K562 (cell line): ENCODE measurements around the gene HYPK. TPM values are rescaled to one million over a fixed set of nuclear protein-coding genes. Genes with fewer than 3 reads are reported as not detected.

Experiments
- ARNT ChIP-seq, 2 experiments: fragments of 450-650 bp; IDR thresholded peaks; 2 replicates each; pipeline ENCODE4 v1.6.1; 2016; ENCODE audit warnings: mild to moderate bottlenecking in 1 of 2
- DACH1 ChIP-seq: fragments of 450-650 bp; IDR thresholded peaks from 2 replicates; pipeline ENCODE4 v1.6.1; 2018; ENCODE audit not compliant: partially characterized antibody
- FIP1L1 ChIP-seq: fragments of 200-400 bp; formaldehyde crosslinking; IDR thresholded peaks from 2 replicates; pipeline ENCODE4 v1.6.1; 2018; ENCODE audit warnings: mild to moderate bottlenecking, low read depth, low read length; ENCODE audit not compliant: poor library complexity, severe bottlenecking
- HNRNPL ChIP-seq: fragments of 200-400 bp; formaldehyde crosslinking; IDR thresholded peaks from 2 replicates; pipeline ENCODE4 v1.6.1; 2017; ENCODE audit warnings: low read depth, mild to moderate bottlenecking, low read length
- KLF16 ChIP-seq: IDR thresholded peaks from 2 replicates; pipeline ENCODE4 v1.6.1; 2016; ENCODE audit warnings: antibody characterized with exemption
- MAZ ChIP-seq, 2 experiments: fragments of 450-650 bp in 1 of 2; sonication (generic) in 1 of 2; formaldehyde crosslinking; IDR thresholded peaks in 1 of 2; conservative IDR thresholded peaks in 1 of 2; 2 replicates each; pipeline versions ENCODE4 v1.4.0 to v1.5.0; 2020; ENCODE audit warnings: mild to moderate bottlenecking in 1 of 2, missing genetic modification reagents in 1 of 2
- MCM2 ChIP-seq: fragments of 450-650 bp; IDR thresholded peaks from 2 replicates; pipeline ENCODE4 v1.6.1; 2017; ENCODE audit warnings: low read depth, mild to moderate bottlenecking
- MCM7 ChIP-seq, 2 experiments: fragments of 450-650 bp; IDR thresholded peaks; 2 replicates each; pipeline ENCODE4 v1.6.1; 2016 to 2018
- NFRKB ChIP-seq: fragments of 450-650 bp; IDR thresholded peaks from 2 replicates; pipeline ENCODE4 v1.6.1; 2016; ENCODE audit warnings: low read depth
- NR2C2 ChIP-seq, 2 experiments: fragments of 200-800 bp in 1 of 2; sonication (Bioruptor generic) in 1 of 2; sonication (generic) in 1 of 2; formaldehyde crosslinking in 1 of 2; IDR thresholded peaks; 2 replicates each; pipeline versions ENCODE4 v1.6.1 to v1.8.0; 2016 to 2022; ENCODE audit warnings: mild to moderate bottlenecking in 1 of 2, missing compliant biosample characterization in 1 of 2, missing genetic modification characterization in 1 of 2, missing genetic modification reagents in 1 of 2
- SMARCA5 ChIP-seq: fragments of 450-650 bp; IDR thresholded peaks from 2 replicates; pipeline ENCODE4 v1.6.1; 2016
- TEAD1 ChIP-seq, 2 experiments: fragments of 450-650 bp in 1 of 2; sonication (generic) in 1 of 2; formaldehyde crosslinking; IDR thresholded peaks; 2 replicates each; pipeline versions ENCODE4 v1.4.0 to v1.8.0; 2020 to 2022; ENCODE audit warnings: mild to moderate bottlenecking in 2 of 2, missing genetic modification reagents in 1 of 2
- ZNF707 ChIP-seq: fragments of 250-450 bp; sonication (Bioruptor Pico); conservative IDR thresholded peaks from 2 replicates; pipeline ENCODE4 v1.8.0; 2022; ENCODE audit warnings: inconsistent platforms, mild to moderate bottlenecking, moderate library complexity
- ZNF778 ChIP-seq: fragments of 450-650 bp; formaldehyde crosslinking; IDR thresholded peaks from 2 replicates; pipeline ENCODE4 v1.4.0; 2020; ENCODE audit warnings: mild to moderate bottlenecking, moderate library complexity
- ZNF785 ChIP-seq: fragments of 250-450 bp; sonication (Bioruptor Pico); IDR thresholded peaks from 2 replicates; pipeline ENCODE4 v1.4.0; 2020; ENCODE audit warnings: mild to moderate bottlenecking
- polyA plus RNA-seq, 8 experiments: library from polyadenylated mRNA; depleted of rRNA in 4 of 8; stranded (reverse) in 5 of 8; unstranded in 3 of 8; fragments of >200 nt; fragmentation: Nextera tagmentation in 2 of 8; fragmentation: Illumina TruSeq in 1 of 8; extraction: Ambion mirVana in 2 of 8; extraction: Trizol in 1 of 8; gene quantifications; 2 replicates each; pipeline versions ENCODE4 v1.2.1 to v1.2.3, GENCODE V29; 2011 to 2014; ENCODE audit warnings: inconsistent platforms in 1 of 8, missing spikeins in 1 of 8
- total RNA-seq, 7 experiments: library from RNA; depleted of rRNA in 6 of 7; stranded (reverse); fragments of >200 nt in 6 of 7; fragmentation: Illumina TruSeq in 2 of 7; extraction: Trizol in 2 of 7; gene quantifications; 2 replicates each; pipeline versions ENCODE4 v1.2.1 to v1.2.3, GENCODE V29; 2011 to 2021; ENCODE audit warnings: low replicate concordance in 1 of 7
- TF ChIP-seq, protein P1 (sequence below): fragments of 150-350 bp; IDR thresholded peaks from 2 replicates; pipeline ENCODE4 v1.6.1; 2014; ENCODE audit warnings: low read depth, mild to moderate bottlenecking, low read length, borderline replicate concordance
- TF ChIP-seq, protein P2 (sequence below): fragments of 450-650 bp; IDR thresholded peaks from 2 replicates; pipeline ENCODE4 v1.6.1; 2016
- TF ChIP-seq, protein P3 (sequence below): fragments of 250-450 bp; sonication (Bioruptor Pico); IDR thresholded peaks from 2 replicates; pipeline ENCODE4 v1.8.0; 2021; ENCODE audit warnings: moderate library complexity, mild to moderate bottlenecking, inconsistent platforms
- TF ChIP-seq, protein P4 (sequence below): fragments of 450-650 bp; formaldehyde crosslinking; IDR thresholded peaks from 2 replicates; pipeline ENCODE4 v1.4.0; 2020; ENCODE audit warnings: mild to moderate bottlenecking, moderate library complexity

The HYPK gene
- total and polyA plus RNA-seq, 9 of the 15 experiments (the other 6 are each of a cell fraction or from before 2014, with no cell fraction given): 7.2 to 28.0 (median 21.1) TPM

DNA sequence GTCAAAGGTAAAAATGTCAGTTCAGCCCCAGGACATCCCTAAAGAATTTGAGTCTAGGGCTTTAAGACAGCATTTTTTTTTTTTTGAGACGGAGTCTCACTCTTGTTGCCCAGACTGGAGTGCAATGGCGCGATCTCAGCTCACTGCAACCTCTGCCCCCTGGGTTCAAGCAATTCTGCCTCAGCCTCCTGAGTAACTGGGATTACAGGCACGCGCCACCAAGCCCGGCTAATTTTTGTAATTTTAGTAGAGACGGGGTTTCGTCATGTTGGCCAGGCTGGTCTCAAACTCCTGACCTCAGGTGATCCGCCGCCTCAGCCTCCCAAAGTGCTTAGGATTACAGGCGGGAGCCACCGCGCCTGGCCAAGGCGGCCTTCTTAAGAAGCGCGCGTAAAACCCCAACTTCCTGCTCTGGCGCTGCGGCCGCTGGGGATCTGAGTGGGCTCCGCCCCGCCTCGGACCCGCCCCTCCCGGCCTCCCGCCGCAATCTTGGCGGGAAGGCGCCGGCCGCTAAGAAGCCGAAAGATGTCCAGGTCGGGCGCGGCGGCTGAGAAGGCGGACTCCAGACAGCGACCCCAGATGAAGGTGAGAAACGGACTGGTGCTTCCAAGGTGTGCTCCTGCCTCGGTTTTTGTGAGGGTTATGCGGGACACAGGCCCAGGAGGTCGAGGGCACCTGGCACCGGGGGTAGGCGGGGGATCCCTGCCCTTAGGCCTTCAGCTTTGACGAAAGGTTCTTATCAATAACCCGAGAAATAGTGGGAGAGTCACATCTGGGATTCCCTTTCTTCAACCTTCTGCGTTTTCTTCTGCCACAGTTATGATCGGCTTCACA lies 26.3 kb downstream of the HYPK start, which contains the start of gene WDR76 (continued):
- TF ChIP-seq, protein P1, sequence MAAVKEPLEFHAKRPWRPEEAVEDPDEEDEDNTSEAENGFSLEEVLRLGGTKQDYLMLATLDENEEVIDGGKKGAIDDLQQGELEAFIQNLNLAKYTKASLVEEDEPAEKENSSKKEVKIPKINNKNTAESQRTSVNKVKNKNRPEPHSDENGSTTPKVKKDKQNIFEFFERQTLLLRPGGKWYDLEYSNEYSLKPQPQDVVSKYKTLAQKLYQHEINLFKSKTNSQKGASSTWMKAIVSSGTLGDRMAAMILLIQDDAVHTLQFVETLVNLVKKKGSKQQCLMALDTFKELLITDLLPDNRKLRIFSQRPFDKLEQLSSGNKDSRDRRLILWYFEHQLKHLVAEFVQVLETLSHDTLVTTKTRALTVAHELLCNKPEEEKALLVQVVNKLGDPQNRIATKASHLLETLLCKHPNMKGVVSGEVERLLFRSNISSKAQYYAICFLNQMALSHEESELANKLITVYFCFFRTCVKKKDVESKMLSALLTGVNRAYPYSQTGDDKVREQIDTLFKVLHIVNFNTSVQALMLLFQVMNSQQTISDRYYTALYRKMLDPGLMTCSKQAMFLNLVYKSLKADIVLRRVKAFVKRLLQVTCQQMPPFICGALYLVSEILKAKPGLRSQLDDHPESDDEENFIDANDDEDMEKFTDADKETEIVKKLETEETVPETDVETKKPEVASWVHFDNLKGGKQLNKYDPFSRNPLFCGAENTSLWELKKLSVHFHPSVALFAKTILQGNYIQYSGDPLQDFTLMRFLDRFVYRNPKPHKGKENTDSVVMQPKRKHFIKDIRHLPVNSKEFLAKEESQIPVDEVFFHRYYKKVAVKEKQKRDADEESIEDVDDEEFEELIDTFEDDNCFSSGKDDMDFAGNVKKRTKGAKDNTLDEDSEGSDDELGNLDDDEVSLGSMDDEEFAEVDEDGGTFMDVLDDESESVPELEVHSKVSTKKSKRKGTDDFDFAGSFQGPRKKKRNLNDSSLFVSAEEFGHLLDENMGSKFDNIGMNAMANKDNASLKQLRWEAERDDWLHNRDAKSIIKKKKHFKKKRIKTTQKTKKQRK: no peak
- TF ChIP-seq ZNF707: no peak
- no peak for TF ChIP-seq HNRNPL
- TF ChIP-seq MCM2: no peak
- TF ChIP-seq, protein P2, sequence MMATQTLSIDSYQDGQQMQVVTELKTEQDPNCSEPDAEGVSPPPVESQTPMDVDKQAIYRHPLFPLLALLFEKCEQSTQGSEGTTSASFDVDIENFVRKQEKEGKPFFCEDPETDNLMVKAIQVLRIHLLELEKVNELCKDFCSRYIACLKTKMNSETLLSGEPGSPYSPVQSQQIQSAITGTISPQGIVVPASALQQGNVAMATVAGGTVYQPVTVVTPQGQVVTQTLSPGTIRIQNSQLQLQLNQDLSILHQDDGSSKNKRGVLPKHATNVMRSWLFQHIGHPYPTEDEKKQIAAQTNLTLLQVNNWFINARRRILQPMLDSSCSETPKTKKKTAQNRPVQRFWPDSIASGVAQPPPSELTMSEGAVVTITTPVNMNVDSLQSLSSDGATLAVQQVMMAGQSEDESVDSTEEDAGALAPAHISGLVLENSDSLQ: no peak
- TF ChIP-seq ARNT (IDR thresholded peaks at IDR 0.05): 0 out of 4 replicates have a peak, but pooled peaks of 1 of the 2 experiments have one; percentile 16
- no peak; the same call in 1 of the 2 replicates for TF ChIP-seq SMARCA5
- no peak for TF ChIP-seq NR2C2 (CRISPR knock-in tag; IDR thresholded peaks at IDR 0.05)
- peak; percentile 41; the same call in 1 of the 2 replicates for TF ChIP-seq NR2C2 (tag; IDR thresholded peaks at IDR 0.05)
- peak; percentile 55 to 85; a peak in 3 of 4 replicates for TF ChIP-seq MAZ (CRISPR knock-in tag; conservative IDR thresholded peaks at IDR 0.05 in 1 of 2, IDR thresholded peaks at IDR 0.05 in 1 of 2)
- TF ChIP-seq MCM7 (IDR thresholded peaks at IDR 0.05): no peak
- TF ChIP-seq DACH1: peak; percentile 6
- peak; percentile 86 for TF ChIP-seq NFRKB
- TF ChIP-seq, protein P3, sequence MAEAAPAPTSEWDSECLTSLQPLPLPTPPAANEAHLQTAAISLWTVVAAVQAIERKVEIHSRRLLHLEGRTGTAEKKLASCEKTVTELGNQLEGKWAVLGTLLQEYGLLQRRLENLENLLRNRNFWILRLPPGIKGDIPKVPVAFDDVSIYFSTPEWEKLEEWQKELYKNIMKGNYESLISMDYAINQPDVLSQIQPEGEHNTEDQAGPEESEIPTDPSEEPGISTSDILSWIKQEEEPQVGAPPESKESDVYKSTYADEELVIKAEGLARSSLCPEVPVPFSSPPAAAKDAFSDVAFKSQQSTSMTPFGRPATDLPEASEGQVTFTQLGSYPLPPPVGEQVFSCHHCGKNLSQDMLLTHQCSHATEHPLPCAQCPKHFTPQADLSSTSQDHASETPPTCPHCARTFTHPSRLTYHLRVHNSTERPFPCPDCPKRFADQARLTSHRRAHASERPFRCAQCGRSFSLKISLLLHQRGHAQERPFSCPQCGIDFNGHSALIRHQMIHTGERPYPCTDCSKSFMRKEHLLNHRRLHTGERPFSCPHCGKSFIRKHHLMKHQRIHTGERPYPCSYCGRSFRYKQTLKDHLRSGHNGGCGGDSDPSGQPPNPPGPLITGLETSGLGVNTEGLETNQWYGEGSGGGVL (CRISPR knock-in tag): no peak
- TF ChIP-seq FIP1L1: no peak
- TF ChIP-seq, protein P4, sequence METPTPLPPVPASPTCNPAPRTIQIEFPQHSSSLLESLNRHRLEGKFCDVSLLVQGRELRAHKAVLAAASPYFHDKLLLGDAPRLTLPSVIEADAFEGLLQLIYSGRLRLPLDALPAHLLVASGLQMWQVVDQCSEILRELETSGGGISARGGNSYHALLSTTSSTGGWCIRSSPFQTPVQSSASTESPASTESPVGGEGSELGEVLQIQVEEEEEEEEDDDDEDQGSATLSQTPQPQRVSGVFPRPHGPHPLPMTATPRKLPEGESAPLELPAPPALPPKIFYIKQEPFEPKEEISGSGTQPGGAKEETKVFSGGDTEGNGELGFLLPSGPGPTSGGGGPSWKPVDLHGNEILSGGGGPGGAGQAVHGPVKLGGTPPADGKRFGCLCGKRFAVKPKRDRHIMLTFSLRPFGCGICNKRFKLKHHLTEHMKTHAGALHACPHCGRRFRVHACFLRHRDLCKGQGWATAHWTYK (CRISPR knock-in tag): no peak
- TF ChIP-seq TEAD1 (CRISPR knock-in tag; IDR thresholded peaks at IDR 0.05): peak in 1 of 2 experiments; percentile 64; a peak in 1 of 4 replicates
- TF ChIP-seq ZNF778: no peak
- no peak for TF ChIP-seq KLF16
- no peak for TF ChIP-seq ZNF785 (CRISPR knock-in tag)
